Measurements from ENCODE around the gene FANCE.

Gene FANCE

DNA sequence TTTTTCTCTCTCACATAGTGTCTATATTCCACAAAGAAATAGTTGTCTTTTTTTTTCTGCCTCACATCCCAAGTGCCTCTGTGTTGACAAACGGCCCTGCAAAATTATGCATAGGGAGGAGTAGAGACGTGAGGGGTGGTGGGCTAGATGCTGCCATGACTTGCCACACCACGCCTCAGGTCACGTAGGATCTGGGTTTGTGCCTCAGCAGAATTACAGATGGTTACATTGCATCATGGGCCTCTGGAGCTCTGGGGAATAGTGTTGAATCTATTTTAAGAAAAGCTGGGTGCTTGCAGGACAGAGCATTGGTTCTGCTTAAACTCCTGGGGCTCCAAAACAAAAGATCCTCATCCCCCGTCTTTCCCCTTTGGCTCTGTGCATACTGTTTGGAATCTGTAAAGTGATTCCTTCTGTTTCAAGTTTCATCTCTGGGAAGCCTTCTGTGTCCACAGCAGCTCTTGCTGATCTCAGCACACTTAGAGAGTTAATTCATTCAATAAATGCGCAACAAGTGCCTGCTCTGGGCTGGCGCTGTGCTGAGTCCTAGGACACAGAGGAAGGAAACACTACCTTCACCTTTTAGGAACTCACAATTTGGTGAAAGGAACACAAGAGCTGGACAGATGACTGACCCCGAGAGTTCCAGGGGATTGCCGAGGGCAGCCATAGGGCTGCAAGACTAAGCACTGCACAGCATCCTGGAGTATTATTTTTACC is 2.4 kb downstream of the FANCE start:
- TF ChIP-seq, protein P1, sequence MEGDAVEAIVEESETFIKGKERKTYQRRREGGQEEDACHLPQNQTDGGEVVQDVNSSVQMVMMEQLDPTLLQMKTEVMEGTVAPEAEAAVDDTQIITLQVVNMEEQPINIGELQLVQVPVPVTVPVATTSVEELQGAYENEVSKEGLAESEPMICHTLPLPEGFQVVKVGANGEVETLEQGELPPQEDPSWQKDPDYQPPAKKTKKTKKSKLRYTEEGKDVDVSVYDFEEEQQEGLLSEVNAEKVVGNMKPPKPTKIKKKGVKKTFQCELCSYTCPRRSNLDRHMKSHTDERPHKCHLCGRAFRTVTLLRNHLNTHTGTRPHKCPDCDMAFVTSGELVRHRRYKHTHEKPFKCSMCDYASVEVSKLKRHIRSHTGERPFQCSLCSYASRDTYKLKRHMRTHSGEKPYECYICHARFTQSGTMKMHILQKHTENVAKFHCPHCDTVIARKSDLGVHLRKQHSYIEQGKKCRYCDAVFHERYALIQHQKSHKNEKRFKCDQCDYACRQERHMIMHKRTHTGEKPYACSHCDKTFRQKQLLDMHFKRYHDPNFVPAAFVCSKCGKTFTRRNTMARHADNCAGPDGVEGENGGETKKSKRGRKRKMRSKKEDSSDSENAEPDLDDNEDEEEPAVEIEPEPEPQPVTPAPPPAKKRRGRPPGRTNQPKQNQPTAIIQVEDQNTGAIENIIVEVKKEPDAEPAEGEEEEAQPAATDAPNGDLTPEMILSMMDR (IDR thresholded peaks at IDR 0.05): no peak
- no peak for TF ChIP-seq ZFX (IDR thresholded peaks at IDR 0.05; ENCODE audit: borderline replicate concordance)
- no peak overlapping the region for H3K27ac ChIP-seq

DNA sequence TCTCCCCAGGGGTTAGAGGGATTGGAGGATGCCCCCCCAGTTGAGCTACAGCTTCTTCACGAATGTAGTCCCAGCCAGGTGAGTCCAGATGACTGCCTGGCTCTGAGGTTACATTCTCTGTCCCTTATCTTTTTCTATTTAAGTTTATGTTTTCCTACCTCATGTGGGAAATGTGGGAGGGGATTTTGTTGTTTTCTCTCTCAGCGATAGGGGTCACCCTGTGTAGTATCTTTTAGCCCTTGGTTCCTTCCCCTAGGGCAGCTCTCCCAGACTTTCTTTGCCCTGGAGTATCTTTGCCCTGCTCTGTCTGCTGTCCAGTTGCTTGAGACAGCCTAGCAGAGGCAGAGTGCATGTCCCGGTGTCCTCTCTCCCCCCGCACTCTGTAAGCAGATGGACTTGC is 5.8 kb downstream of the FANCE start:
- H3K27ac ChIP-seq: no peak overlapping the region
- no peak for TF ChIP-seq ZFX (IDR thresholded peaks at IDR 0.05; ENCODE audit: borderline replicate concordance)

DNA sequence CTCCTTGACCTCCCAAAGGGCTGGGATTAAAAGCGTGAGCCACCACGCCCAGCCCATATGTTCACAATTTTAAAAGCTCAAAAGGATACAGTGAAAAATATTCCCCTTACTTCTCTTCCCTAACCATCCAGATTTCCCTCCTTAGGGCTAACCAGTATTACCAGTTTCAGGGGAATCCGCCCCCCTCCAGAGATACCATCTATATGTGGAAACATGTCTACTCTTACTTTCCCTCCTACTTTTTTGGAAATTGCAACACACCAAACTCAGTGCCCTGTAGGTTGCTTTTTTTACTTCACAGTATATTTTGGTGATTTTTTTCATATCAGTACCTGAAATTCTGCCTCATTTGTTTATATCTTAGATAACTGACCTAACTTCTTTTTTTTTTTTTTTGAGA is 9.1 kb downstream of the FANCE start:
- TF ChIP-seq ZFX (IDR thresholded peaks at IDR 0.05; ENCODE audit: borderline replicate concordance): no peak
- TF ChIP-seq, protein P1 (IDR thresholded peaks at IDR 0.05): no peak
- no peak overlapping the region for H3K27ac ChIP-seq

DNA sequence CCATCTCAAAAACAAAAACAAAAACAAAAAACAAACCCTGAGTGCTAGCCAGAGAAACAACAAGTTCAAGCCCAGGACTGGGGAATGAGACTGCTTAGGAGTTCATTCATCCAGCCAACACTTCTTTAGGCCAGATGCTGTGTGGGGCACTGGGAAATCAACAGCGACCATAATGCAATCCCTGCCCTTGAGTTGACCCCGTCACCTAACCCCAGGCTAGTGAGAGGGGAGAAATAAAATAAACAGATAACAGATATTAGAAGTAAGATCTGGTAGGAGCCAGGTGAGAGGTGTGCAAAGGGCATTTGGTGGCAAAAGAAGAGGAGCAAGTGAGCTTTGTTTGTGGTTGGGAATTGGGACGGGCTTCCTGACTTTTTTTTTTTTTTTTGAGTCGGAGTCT is 11.2 kb downstream of the FANCE start:
- TF ChIP-seq, protein P1 (IDR thresholded peaks at IDR 0.05): no peak
- TF ChIP-seq ZFX (IDR thresholded peaks at IDR 0.05; ENCODE audit: borderline replicate concordance): no peak
- H3K27ac ChIP-seq: no peak overlapping the region

DNA sequence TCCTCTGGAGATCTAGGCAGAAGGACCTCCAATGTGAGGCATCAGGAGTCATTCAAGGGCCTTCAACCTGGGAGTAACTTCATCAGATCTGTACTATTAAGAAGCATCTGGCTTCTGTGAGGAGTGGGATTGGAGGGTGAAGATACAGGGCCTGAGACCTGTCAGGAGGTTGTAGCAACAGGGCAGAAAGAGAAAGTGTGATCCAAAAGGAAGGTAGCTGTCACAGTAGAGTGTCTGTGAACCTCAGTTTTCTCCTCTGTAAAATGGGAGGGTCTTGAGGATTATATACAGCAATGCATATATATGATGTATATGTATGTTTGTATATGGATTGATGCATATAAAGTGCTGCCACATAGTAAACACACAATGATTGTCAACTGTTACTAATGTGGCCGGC is 13.5 kb downstream of the FANCE start:
- no peak overlapping the region for H3K27ac ChIP-seq
- TF ChIP-seq, protein P1 (IDR thresholded peaks at IDR 0.05): no peak
- TF ChIP-seq ZFX (IDR thresholded peaks at IDR 0.05; ENCODE audit: borderline replicate concordance): no peak

DNA sequence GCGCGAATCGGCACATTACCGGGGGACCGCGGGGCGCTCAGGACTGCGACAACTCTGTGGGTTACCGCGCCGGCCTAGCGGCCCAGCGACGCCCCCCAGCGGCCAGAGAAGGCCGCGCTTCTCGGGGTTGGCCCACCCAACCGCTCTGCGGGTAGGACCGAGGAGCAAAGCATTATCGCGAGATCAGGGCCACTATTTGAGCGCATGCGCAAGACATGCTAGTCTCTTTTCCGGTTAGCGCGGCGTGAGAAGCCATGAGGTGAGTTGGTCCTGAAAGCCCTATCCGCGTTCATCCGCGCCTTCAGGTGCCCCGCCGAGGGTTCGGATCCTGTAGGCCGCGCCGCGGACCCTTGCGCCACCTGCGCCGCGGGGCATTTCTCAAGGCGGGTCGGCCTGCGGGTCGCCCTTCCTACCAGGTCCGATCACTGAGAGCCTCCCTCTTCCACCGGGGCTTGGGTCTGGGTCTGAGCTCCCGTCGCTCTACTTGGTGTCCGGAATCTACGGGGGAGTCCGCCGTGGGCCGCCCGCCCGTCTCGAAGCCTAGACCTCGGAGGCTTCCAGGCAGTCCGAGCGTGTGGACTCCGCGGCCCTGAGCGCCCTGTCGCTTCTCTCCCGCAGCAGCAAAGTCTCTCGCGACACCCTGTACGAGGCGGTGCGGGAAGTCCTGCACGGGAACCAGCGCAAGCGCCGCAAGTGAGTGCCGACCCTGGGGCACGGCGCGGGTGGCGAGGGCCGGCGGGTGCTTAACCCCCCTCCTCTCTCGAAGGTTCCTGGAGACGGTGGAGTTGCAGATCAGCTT is 16.2 kb downstream of the FANCE start, which contains the start of gene RPL10A:
RPL10A (plus strand) TSS at position 221 of the 799 bp plus-strand sequence; CDS start at position 255, 34 bp downstream.
- TF ChIP-seq, protein P1 (IDR thresholded peaks at IDR 0.05): peak; percentile 97
- TF ChIP-seq ZFX (IDR thresholded peaks at IDR 0.05; ENCODE audit: borderline replicate concordance): no peak
- H3K27ac ChIP-seq: peak within 1 kb of the TSS; percentile 94

DNA sequence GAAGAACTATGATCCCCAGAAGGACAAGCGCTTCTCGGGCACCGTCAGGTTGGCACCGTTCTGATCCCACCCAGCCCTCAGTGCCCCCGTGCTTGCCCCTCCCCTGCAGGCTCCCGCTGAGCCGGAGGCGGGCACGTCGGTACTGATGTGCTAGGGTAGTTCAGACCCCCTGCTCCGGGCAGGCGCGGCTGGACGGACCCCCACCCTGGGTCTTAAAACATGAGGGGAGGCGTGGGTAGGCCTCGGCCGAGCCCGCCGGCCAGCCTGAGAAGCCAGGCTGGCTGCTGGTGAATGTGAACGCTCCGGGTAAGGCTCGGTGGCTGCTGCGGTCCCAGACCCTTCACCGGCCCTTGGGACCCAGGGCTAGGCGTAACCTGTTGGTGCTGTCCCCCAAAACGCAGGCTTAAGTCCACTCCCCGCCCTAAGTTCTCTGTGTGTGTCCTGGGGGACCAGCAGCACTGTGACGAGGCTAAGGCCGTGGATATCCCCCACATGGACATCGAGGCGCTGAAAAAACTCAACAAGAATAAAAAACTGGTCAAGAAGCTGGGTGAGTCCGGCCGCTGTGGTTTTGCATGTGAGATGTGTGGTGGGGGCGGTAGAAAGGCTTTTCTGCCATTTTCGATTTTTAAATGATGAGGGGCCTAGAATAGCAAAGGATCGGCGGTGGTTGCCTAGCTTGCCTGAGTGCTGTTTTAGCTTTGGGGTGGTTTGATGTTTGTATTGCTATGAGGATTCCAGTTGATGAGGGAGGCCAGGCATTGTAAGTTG is 17.0 kb downstream of the FANCE start:
- TF ChIP-seq, protein P1 (IDR thresholded peaks at IDR 0.05): no peak
- no peak for TF ChIP-seq ZFX (IDR thresholded peaks at IDR 0.05; ENCODE audit: borderline replicate concordance)
- H3K27ac ChIP-seq: peak overlapping the region; percentile 94

Measured in 22Rv1 (cell line).